ENCODE measurements around the gene SLC28A1. TPM values are rescaled to one million over a fixed set of nuclear protein-coding genes. Genes with fewer than 3 reads are reported as not detected.

The SLC28A1 gene, protein sequence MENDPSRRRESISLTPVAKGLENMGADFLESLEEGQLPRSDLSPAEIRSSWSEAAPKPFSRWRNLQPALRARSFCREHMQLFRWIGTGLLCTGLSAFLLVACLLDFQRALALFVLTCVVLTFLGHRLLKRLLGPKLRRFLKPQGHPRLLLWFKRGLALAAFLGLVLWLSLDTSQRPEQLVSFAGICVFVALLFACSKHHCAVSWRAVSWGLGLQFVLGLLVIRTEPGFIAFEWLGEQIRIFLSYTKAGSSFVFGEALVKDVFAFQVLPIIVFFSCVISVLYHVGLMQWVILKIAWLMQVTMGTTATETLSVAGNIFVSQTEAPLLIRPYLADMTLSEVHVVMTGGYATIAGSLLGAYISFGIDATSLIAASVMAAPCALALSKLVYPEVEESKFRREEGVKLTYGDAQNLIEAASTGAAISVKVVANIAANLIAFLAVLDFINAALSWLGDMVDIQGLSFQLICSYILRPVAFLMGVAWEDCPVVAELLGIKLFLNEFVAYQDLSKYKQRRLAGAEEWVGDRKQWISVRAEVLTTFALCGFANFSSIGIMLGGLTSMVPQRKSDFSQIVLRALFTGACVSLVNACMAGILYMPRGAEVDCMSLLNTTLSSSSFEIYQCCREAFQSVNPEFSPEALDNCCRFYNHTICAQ
- total RNA-seq (not detected), polyA plus RNA-seq (ENCODE audit: insufficient read length in 6 of 6) (under 1 TPM in 5 of 6 donors, not detected in 1; 0.08 to 0.23 (median 0.14) TPM)
- long read RNA-seq, donor 1: 0 reads
- long read RNA-seq, donor 2: 0 reads
- long read RNA-seq, donor 3: 0 reads
- long read RNA-seq, donor 4: 0 reads
- long read RNA-seq, donor 5: 0 reads
- long read RNA-seq, donor 6: 0 reads
- long read RNA-seq, donor 7: 0 reads
- long read RNA-seq, donor 8: 0 reads
- long read RNA-seq, donor 9: 0 reads
- long read RNA-seq, donor 10: 0 reads
- long read RNA-seq, donor 11: 0 reads
- long read RNA-seq, donor 12: 0 reads

DNA sequence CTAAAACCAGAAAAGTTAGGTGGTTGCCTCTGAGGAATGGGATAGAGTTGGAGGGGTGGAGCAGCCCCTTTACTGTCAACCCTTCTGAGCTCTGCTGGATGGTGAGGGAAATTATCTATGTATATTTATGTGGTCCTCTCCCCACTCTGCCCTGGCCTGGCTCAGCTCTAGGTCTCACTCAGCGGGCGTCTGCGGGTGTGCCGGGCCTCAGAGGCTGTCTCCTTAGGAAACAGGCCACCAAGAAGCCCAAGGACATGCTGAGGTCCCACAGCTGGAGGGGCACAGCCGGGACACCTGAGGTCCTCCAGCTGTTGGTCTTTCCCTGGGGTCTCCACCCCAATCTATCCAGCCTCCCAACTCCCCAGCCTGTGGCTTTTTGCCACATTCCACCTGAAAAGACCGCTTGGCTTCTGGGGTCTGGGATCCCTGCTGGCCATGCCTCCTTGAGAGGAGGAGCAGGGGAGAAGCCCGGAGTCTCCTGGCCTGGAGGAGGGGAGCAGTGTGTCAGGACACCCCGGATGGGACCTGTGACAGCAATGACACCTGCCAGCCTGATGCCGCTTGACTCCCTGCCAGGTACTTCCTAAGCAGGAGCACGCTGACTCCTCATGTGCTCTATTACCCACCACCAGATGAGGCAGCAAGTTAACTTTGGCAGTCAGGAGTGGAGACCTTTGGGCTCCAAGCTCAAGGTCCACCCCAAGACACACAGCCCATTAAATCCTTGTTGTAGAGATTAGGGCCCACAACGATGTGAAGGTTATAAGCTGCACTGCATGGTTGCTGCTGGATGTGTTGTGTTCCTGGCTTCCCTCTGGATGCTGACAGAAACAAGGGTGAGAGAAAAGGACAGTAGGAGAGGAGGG lies at the start of gene SLC28A1:
Gene SLC28A1 (plus strand): TSS at position 747 of the 866 bp plus-strand sequence. CDS start 3,099 bp downstream, outside the sequence.
- no peak within 1 kb of the TSS for H3K4me3 ChIP-seq
- ATAC-seq (no peak), DNase-seq (peak in 1 of 4 donors; percentile 49)
- intact Hi-C loops (cut with DNase I): no loop called here
- H3K27me3 ChIP-seq: no peaks in the 10 kb centered on the region
- no peaks in the 10 kb centered on the region for H3K4me1 ChIP-seq
- H3K9me3 ChIP-seq: no peaks in the 10 kb centered on the region
- H3K27ac ChIP-seq: no peak within 1 kb of the TSS
- no peaks in the 10 kb centered on the region for H3K36me3 ChIP-seq
- TF ChIP-seq, protein P1, sequence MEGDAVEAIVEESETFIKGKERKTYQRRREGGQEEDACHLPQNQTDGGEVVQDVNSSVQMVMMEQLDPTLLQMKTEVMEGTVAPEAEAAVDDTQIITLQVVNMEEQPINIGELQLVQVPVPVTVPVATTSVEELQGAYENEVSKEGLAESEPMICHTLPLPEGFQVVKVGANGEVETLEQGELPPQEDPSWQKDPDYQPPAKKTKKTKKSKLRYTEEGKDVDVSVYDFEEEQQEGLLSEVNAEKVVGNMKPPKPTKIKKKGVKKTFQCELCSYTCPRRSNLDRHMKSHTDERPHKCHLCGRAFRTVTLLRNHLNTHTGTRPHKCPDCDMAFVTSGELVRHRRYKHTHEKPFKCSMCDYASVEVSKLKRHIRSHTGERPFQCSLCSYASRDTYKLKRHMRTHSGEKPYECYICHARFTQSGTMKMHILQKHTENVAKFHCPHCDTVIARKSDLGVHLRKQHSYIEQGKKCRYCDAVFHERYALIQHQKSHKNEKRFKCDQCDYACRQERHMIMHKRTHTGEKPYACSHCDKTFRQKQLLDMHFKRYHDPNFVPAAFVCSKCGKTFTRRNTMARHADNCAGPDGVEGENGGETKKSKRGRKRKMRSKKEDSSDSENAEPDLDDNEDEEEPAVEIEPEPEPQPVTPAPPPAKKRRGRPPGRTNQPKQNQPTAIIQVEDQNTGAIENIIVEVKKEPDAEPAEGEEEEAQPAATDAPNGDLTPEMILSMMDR (IDR thresholded peaks at IDR 0.05): no peak

DNA sequence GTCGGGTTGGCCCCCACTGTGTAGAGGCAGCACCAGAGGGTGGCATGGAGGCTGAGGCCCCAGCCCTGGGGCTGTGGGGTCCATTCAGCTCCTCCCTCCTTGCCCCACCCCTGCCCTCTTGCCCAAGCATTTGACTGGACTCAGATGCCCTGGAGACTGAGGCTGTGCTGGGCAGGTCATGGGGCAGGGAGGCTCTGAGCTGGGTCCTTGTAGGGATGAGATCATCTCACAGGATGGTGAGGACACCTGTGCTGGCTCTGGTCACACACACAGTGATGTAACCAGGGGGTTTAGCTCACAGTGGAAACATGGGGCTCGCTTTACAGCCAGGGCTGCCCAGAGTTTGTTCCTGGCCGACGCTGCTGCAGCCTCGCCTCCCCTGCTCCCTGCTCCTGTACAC lies 49.5 kb upstream of the SLC28A1 start:
- TF ChIP-seq, protein P1 (IDR thresholded peaks at IDR 0.05): no peak
- ATAC-seq (no peak), DNase-seq (no peak)
- peaks cover 0 to 15% of the 10 kb centered on the region in 2 donors for H3K4me1 ChIP-seq
- H3K27me3 ChIP-seq: no peaks in the 10 kb centered on the region
- no peaks in the 10 kb centered on the region for H3K36me3 ChIP-seq
- no peak overlapping the region for H3K27ac ChIP-seq
- H3K9me3 ChIP-seq: no peaks in the 10 kb centered on the region
- intact Hi-C loops (cut with DNase I): no loop called here
- no peak overlapping the region for H3K4me3 ChIP-seq

DNA sequence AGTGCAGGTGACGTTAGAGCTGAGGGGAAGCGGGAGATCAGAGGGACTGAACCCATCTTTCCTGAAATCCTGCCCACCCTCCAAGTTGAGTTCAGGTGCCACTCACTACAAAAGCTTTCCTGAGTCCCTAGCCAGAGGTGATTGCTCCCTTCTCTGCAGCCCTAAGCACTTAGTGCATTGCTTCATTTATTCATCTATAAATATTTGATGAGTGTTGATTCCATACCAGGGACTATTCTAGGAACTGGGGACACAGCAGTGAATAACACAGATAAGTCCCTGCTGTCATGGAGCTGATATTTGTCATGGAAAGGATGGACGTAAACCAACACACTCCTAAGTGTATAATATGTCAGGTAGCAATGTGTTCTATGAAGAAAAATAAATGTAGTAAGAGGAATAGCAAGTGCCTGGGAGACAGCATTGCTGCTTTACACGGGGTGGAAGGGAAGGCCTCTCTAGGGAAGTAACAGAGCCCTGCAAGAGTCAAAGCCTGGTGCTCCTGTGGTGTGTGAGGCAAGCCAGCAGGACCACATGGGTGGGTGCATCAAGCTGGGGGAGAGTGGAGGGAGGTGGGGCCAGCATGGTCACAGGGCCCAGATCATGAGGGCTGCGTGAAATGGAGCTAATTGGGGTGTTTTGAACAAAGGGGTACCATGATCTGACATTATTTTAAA lies 48.7 kb upstream of the SLC28A1 start:
- Histone ChIP-seq H3K27ac (no peak overlapping the region), H3K27me3 (no peaks in the 10 kb centered on the region), H3K9me3 (no peaks in the 10 kb centered on the region), H3K36me3 (no peaks in the 10 kb centered on the region), H3K4me1 (peaks cover 7 to 22% of the 10 kb centered on the region in 2 donors), H3K4me3 (no peak overlapping the region)
- intact Hi-C loops (cut with DNase I): no loop called here
- TF ChIP-seq, protein P1 (IDR thresholded peaks at IDR 0.05): no peak
- no peak for DNase-seq
- ATAC-seq: no peak

DNA sequence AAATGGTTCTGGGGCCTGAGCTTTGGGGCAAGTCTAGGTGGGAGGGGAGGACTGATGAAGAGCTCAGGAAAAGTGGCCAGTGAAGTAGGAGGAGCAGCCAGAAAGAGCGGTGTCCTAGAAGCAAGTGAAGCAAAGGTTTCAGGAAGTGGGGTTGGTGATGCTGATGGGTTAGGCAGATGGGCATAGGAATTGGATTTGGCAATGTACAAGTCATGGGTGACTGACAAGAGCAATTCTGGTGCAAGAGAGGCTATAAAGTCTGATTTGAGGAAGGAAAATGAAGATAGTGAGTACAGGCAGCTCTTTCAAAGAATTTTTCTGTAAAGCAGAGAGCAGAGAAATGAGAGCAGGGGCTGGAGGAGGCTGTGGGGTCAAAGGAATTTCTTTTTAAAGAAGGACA lies 47.6 kb upstream of the SLC28A1 start:
- intact Hi-C loops (cut with DNase I): no loop called here
- no peak for DNase-seq
- H3K4me1 ChIP-seq: peaks cover 15 to 26% of the 10 kb centered on the region in 2 donors
- TF ChIP-seq, protein P1 (IDR thresholded peaks at IDR 0.05): no peak
- H3K4me3 ChIP-seq: no peak overlapping the region
- no peaks in the 10 kb centered on the region for H3K36me3 ChIP-seq
- no peaks in the 10 kb centered on the region for H3K27me3 ChIP-seq
- no peak overlapping the region for H3K27ac ChIP-seq
- no peak for ATAC-seq
- H3K9me3 ChIP-seq: no peaks in the 10 kb centered on the region
